HCT116 (cell line): ENCODE measurements around the gene VPS37B. TPM values are rescaled to one million over a fixed set of nuclear protein-coding genes. Genes with fewer than 3 reads are reported as not detected.

Experiments used
- ATAC-seq: fragments of 200-7000 bp; cut with Tn5 transposase; 2 replicates; pipeline ENCODE4 v1.9.1; 2020; ENCODE audit warnings: mild to moderate bottlenecking, moderate library complexity
- BruUV-seq: library from RNA; stranded (reverse); fragments of 400-500 nt; replicated peaks from 2 replicates; lab custom pipeline; 2021; lab: Mats Ljungman, UMichigan
- CTCF ChIA-PET: fragments of 300-600 bp; sonication (Branson Sonifier 250); formaldehyde crosslinking; loops from one replicate; lab custom pipeline; 2021; ENCODE audit warnings: antibody characterized with exemption; lab: Charles Lee
- POLR2A ChIA-PET: fragments of 300-600, 350-600 bp; sonication (Branson Sonifier 250); formaldehyde crosslinking; loops from one replicate; lab custom pipeline; 2021; ENCODE audit warnings: antibody characterized with exemption; lab: Charles Lee
- RAD21 ChIA-PET, 2 experiments: fragments of 300-600 bp; sonication (Branson Sonifier 250); formaldehyde crosslinking; loops; one replicate each; lab custom pipeline; 2023; ENCODE audit warnings: low total read pairs in 2 of 2; ENCODE audit not compliant: uncharacterized antibody in 2 of 2, unreplicated experiment in 2 of 2, low non-redundant PET in 1 of 2; lab: Charles Lee
- DNase-seq: peaks from one replicate; pipeline ENCODE4 v3.0.0-alpha.2; 2010; ENCODE audit warnings: low read depth, low spot score
- H2AFZ ChIP-seq: fragments of 200-600 bp; shearing (Covaris generic), sonication (generic); 2 replicates; pipeline ENCODE4 v1.6.1; 2017; ENCODE audit warnings: low read depth, mixed run types, mixed read lengths, antibody characterized with exemption, low read length; ENCODE audit not compliant: poor library complexity, severe bottlenecking
- H3K27ac ChIP-seq: 2 replicates; pipeline ENCODE4 v1.5.1; 2012; ENCODE audit warnings: low read depth, low read length
- H3K27me3 ChIP-seq: fragments of 200-600 bp; sonication (generic); 2 replicates; pipeline ENCODE4 v1.6.1; 2016; ENCODE audit warnings: mixed run types, low read length, mixed read lengths; ENCODE audit not compliant: insufficient read depth
- H3K36me3 ChIP-seq, 2 experiments: fragments of 200-500 bp in 1 of 2; fragments of 200-600 bp in 1 of 2; sonication (Bioruptor generic) in 1 of 2; sonication (generic) in 1 of 2; 2 replicates each; pipeline versions ENCODE4 v1.5.1 to v1.6.1; 2014 to 2016; ENCODE audit warnings: low read length in 2 of 2, inconsistent platforms in 1 of 2, mixed read lengths in 1 of 2, mixed run types in 1 of 2; ENCODE audit not compliant: insufficient read depth in 2 of 2, control insufficient read depth in 1 of 2
- H3K4me1 ChIP-seq, 2 experiments: fragments of 200-600 bp in 1 of 2; sonication (generic) in 1 of 2; 2 replicates each; pipeline versions ENCODE4 v1.5.1 to v1.6.1; 2012 to 2017; ENCODE audit warnings: low read length in 2 of 2, inconsistent platforms in 1 of 2, mild to moderate bottlenecking in 1 of 2, mixed read lengths in 1 of 2, mixed run types in 1 of 2, moderate library complexity in 1 of 2; ENCODE audit not compliant: insufficient read depth in 2 of 2, control insufficient read depth in 1 of 2
- H3K4me2 ChIP-seq: fragments of 200-600 bp; sonication (generic); 2 replicates; pipeline ENCODE4 v1.6.1; 2017; ENCODE audit warnings: mixed run types, low read length, mixed read lengths
- H3K4me3 ChIP-seq, 2 experiments: fragments of 200-600 bp in 1 of 2; sonication (generic) in 1 of 2; replicated peaks in 1 of 2; 2 replicates each; pipeline ENCODE4 v1.5.1; 2011 to 2016; ENCODE audit warnings: low read length in 2 of 2, control low read depth in 1 of 2, low read depth in 1 of 2, mild to moderate bottlenecking in 1 of 2, mixed read lengths in 1 of 2, mixed run types in 1 of 2
- H3K79me2 ChIP-seq: fragments of 200-600 bp; sonication (generic); 2 replicates; pipeline ENCODE4 v1.6.1; 2017; ENCODE audit warnings: mild to moderate bottlenecking, mixed run types, low read length, moderate library complexity, mixed read lengths; ENCODE audit not compliant: insufficient read depth
- H3K9ac ChIP-seq: fragments of 200-600 bp; sonication (generic); 2 replicates; pipeline ENCODE4 v1.6.1; 2016; ENCODE audit warnings: low read length, mixed read lengths
- H3K9me2 ChIP-seq: fragments of 200-600 bp; sonication (generic), shearing (Covaris generic); 2 replicates; pipeline ENCODE4 v1.6.1; 2017; ENCODE audit warnings: mixed run types, mild to moderate bottlenecking, moderate library complexity; ENCODE audit not compliant: insufficient read depth
- H3K9me3 ChIP-seq, 2 experiments: fragments of 200-500 bp in 1 of 2; fragments of 200-600 bp in 1 of 2; sonication (Bioruptor generic) in 1 of 2; sonication (generic) in 1 of 2; 2 replicates each; pipeline ENCODE4 v1.6.1; 2014 to 2017; ENCODE audit warnings: low read length in 2 of 2, mixed read lengths in 2 of 2, inconsistent platforms in 1 of 2, low read depth in 1 of 2, mild to moderate bottlenecking in 1 of 2, mixed run types in 1 of 2, moderate library complexity in 1 of 2; ENCODE audit not compliant: control insufficient read depth in 1 of 2, insufficient read depth in 1 of 2
- H4K20me1 ChIP-seq: fragments of 200-600 bp; sonication (generic), shearing (Covaris generic); 2 replicates; pipeline ENCODE4 v1.6.1; 2017; ENCODE audit warnings: mixed run types, mild to moderate bottlenecking, moderate library complexity; ENCODE audit not compliant: insufficient read depth
- EGR1 ChIP-seq: IDR thresholded peaks from 2 replicates; pipeline ENCODE4 v1.6.1; 2012; ENCODE audit warnings: low read depth
- ELF1 ChIP-seq: IDR thresholded peaks from 2 replicates; pipeline ENCODE4 v1.6.1; 2012; ENCODE audit warnings: low read depth, borderline replicate concordance
- EZH2 ChIP-seq: fragments of 200-600 bp; sonication (generic); IDR thresholded peaks from 2 replicates; pipeline ENCODE4 v1.6.1; 2017; ENCODE audit warnings: antibody characterized with exemption, mixed run types
- FOSL1 ChIP-seq: IDR thresholded peaks from 2 replicates; pipeline ENCODE4 v1.6.1; 2012; ENCODE audit warnings: low read depth
- JUND ChIP-seq: IDR thresholded peaks from 2 replicates; pipeline ENCODE4 v1.6.1; 2012
- POLR2A ChIP-seq: IDR thresholded peaks from 2 replicates; pipeline ENCODE4 v1.7.0; 2011; ENCODE audit warnings: borderline replicate concordance; ENCODE audit not compliant: insufficient read depth, insufficient read length; ENCODE audit errors: extremely low read depth
- RAD21 ChIP-seq: IDR thresholded peaks from 2 replicates; pipeline ENCODE4 v1.6.1; 2012; ENCODE audit warnings: low read depth, mild to moderate bottlenecking
- SIN3A ChIP-seq: IDR thresholded peaks from 2 replicates; pipeline ENCODE4 v1.6.1; 2012; ENCODE audit warnings: low read depth
- SP1 ChIP-seq: IDR thresholded peaks from 2 replicates; pipeline ENCODE4 v1.6.1; 2012; ENCODE audit warnings: low read depth
- SRF ChIP-seq: IDR thresholded peaks from 2 replicates; pipeline ENCODE4 v1.6.1; 2012; ENCODE audit warnings: low read depth
- YY1 ChIP-seq: IDR thresholded peaks from 2 replicates; pipeline ENCODE4 v1.6.1; 2011; ENCODE audit warnings: low read length, low read depth, moderate library complexity, mild to moderate bottlenecking; ENCODE audit not compliant: insufficient replicate concordance; ENCODE audit errors: extremely low read depth
- intact Hi-C: fragments of 100-400 bp; cut with micrococcal nuclease; formaldehyde crosslinking; loops from 2 replicates; pipeline ENCODE4 v1.10.0; 2022
- total RNA-seq: library from RNA; stranded (reverse); gene quantifications from one replicate; pipeline ENCODE4 v1.2.1, GENCODE V29; 2021; ENCODE audit not compliant: unreplicated experiment
- TF ChIP-seq, protein P1 (sequence below): IDR thresholded peaks from 2 replicates; pipeline ENCODE4 v1.6.1; 2012; ENCODE audit warnings: low read depth
- TF ChIP-seq, protein P2 (sequence below): IDR thresholded peaks from 2 replicates; pipeline ENCODE4 v1.6.1; 2012
- TF ChIP-seq, protein P3 (sequence below): IDR thresholded peaks from 2 replicates; pipeline ENCODE4 v1.6.1; 2012
- TF ChIP-seq, protein P4 (sequence below): IDR thresholded peaks from 2 replicates; pipeline ENCODE4 v1.6.1; 2011; ENCODE audit warnings: mild to moderate bottlenecking, low read length, moderate library complexity; ENCODE audit not compliant: insufficient replicate concordance; ENCODE audit errors: extremely low read depth
- TF ChIP-seq, protein P5 (sequence below), 3 experiments: fragments of 200-600 bp in 1 of 3; sonication (generic) in 1 of 3; IDR thresholded peaks in 2 of 3; conservative IDR thresholded peaks in 1 of 3; 2 replicates each; pipeline ENCODE4 v1.5.1; 2012 to 2017; ENCODE audit warnings: low read depth in 2 of 3, low read length in 2 of 3, antibody characterized with exemption in 1 of 3, borderline replicate concordance in 1 of 3, control low read depth in 1 of 3, mild to moderate bottlenecking in 1 of 3, mixed read lengths in 1 of 3, mixed run types in 1 of 3, moderate library complexity in 1 of 3; ENCODE audit not compliant: insufficient read depth in 1 of 3

The VPS37B gene
- total RNA-seq, 1 experiment from 2014 or later = 55.0 TPM

DNA sequence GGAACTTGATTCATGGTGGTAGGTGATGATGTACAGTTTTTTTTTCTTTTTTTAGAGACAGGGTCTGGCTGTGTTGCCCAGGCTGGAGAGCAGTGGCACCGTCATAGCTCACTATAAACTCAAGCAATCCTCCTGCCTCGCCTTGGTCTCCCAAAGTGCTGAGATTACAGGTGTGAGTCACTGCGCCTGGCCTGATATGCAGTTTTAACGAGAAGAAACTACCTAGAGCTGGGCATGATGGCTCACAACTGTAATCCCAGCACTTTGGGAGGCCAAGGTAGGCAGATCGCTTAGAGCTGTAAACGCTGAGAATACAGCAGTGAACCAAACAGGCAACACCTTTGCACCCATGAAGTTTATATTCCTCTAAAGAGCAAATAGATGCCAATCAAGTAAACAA, 13.0 kb upstream of the VPS37B start:
- Histone ChIP-seq H3K27me3 (no peaks in the 10 kb centered on the region), H3K4me2 (no peak overlapping the region), H3K9me2 (no peaks in the 10 kb centered on the region), H2AFZ (no peak overlapping the region), H4K20me1 (no peaks in the 10 kb centered on the region), H3K4me1 (peaks cover 12 to 18% of the 10 kb centered on the region in 2 experiments), H3K36me3 (no peaks in the 10 kb centered on the region), H3K4me3 (no peak overlapping the region), H3K79me2 (no peaks in the 10 kb centered on the region)
- BruUV-seq = no TSS peak
- no peak for DNase-seq
- TF ChIP-seq FOSL1 (no peak), SP1 (no peak), SIN3A (no peak), SRF (no peak), YY1 (no peak), POLR2A (no peak), EZH2 (no peak), RAD21 (no peak), ELF1 (no peak), EGR1 (no peak), JUND (no peak)
- TF ChIP-seq, protein P1, sequence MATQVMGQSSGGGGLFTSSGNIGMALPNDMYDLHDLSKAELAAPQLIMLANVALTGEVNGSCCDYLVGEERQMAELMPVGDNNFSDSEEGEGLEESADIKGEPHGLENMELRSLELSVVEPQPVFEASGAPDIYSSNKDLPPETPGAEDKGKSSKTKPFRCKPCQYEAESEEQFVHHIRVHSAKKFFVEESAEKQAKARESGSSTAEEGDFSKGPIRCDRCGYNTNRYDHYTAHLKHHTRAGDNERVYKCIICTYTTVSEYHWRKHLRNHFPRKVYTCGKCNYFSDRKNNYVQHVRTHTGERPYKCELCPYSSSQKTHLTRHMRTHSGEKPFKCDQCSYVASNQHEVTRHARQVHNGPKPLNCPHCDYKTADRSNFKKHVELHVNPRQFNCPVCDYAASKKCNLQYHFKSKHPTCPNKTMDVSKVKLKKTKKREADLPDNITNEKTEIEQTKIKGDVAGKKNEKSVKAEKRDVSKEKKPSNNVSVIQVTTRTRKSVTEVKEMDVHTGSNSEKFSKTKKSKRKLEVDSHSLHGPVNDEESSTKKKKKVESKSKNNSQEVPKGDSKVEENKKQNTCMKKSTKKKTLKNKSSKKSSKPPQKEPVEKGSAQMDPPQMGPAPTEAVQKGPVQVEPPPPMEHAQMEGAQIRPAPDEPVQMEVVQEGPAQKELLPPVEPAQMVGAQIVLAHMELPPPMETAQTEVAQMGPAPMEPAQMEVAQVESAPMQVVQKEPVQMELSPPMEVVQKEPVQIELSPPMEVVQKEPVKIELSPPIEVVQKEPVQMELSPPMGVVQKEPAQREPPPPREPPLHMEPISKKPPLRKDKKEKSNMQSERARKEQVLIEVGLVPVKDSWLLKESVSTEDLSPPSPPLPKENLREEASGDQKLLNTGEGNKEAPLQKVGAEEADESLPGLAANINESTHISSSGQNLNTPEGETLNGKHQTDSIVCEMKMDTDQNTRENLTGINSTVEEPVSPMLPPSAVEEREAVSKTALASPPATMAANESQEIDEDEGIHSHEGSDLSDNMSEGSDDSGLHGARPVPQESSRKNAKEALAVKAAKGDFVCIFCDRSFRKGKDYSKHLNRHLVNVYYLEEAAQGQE = no peak
- TF ChIP-seq, protein P2, sequence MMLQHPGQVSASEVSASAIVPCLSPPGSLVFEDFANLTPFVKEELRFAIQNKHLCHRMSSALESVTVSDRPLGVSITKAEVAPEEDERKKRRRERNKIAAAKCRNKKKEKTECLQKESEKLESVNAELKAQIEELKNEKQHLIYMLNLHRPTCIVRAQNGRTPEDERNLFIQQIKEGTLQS = no peak
- TF ChIP-seq, protein P3, sequence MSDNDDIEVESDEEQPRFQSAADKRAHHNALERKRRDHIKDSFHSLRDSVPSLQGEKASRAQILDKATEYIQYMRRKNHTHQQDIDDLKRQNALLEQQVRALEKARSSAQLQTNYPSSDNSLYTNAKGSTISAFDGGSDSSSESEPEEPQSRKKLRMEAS = no peak
- TF ChIP-seq, protein P4, sequence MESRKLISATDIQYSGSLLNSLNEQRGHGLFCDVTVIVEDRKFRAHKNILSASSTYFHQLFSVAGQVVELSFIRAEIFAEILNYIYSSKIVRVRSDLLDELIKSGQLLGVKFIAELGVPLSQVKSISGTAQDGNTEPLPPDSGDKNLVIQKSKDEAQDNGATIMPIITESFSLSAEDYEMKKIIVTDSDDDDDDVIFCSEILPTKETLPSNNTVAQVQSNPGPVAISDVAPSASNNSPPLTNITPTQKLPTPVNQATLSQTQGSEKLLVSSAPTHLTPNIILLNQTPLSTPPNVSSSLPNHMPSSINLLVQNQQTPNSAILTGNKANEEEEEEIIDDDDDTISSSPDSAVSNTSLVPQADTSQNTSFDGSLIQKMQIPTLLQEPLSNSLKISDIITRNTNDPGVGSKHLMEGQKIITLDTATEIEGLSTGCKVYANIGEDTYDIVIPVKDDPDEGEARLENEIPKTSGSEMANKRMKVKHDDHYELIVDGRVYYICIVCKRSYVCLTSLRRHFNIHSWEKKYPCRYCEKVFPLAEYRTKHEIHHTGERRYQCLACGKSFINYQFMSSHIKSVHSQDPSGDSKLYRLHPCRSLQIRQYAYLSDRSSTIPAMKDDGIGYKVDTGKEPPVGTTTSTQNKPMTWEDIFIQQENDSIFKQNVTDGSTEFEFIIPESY = no peak
- TF ChIP-seq, protein P5, sequence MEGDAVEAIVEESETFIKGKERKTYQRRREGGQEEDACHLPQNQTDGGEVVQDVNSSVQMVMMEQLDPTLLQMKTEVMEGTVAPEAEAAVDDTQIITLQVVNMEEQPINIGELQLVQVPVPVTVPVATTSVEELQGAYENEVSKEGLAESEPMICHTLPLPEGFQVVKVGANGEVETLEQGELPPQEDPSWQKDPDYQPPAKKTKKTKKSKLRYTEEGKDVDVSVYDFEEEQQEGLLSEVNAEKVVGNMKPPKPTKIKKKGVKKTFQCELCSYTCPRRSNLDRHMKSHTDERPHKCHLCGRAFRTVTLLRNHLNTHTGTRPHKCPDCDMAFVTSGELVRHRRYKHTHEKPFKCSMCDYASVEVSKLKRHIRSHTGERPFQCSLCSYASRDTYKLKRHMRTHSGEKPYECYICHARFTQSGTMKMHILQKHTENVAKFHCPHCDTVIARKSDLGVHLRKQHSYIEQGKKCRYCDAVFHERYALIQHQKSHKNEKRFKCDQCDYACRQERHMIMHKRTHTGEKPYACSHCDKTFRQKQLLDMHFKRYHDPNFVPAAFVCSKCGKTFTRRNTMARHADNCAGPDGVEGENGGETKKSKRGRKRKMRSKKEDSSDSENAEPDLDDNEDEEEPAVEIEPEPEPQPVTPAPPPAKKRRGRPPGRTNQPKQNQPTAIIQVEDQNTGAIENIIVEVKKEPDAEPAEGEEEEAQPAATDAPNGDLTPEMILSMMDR (IDR thresholded peaks at IDR 0.05 in 2 of 3, conservative IDR thresholded peaks at IDR 0.05 in 1 of 3; ENCODE audit: borderline replicate concordance in 1 of 3, insufficient read depth in 1 of 3, low read depth in 2 of 3, low read length in 2 of 3) = no peak
- TF ChIP-seq, all 23 proteins: peak for 0
- no peaks in the 10 kb centered on the region for H3K9me3 ChIP-seq
- CTCF ChIA-PET = no interaction called here
- intact Hi-C loops = no loop called here
- POLR2A ChIA-PET = interaction anchor here (0.6 kb wide), 1 partner anchor 705 kb away, joined by 3 read pairs; the partner anchor contains the start of gene B3GNT4
- H3K9ac ChIP-seq = no peak overlapping the region
- no peak overlapping the region for H3K27ac ChIP-seq
- no peak for ATAC-seq
- RAD21 ChIA-PET = no interaction called here
